Measurements from ENCODE around the gene EIPR1.

DNA sequence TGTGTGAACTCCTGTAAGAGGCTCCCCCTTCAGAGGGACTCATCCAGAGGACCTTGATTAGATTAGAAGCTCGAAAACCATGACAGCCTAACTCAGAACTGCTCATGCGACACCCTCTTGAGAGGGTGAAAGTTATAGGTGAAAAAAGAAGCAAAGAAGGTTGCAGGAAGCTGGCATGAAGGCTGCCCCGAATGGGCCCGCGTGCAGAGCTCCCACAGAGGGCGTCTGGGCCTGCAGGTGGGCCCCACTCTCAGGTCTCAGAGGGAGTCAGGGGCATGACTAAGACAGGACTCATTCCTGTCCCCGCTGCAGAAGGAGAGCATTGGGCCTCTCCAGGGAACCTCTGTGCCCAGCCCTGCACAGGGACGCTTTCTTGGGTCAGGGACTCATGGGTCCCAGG lies 235.4 kb downstream of the EIPR1 start:
- TF ChIP-seq POLR2AphosphoS5 (IDR thresholded peaks at IDR 0.05; ENCODE audit: borderline replicate concordance, low read depth, low read length): no peak
- TF ChIP-seq EZH2 (IDR thresholded peaks at IDR 0.05): no peak

Data from SK-N-MC (cell line).